HG03520 (cell line): ENCODE results near the gene FMNL2.
"Not testable (repeated sequence)": the region's sequence is repeated elsewhere in the genome, so short reads cannot be mapped to it uniquely, and the experiment has no call there.

Experiments
- ATAC-seq: cut with Tn5 transposase; IDR thresholded peaks from one replicate; pipeline ENCODE4 v1.9.1; 2021; ENCODE audit warnings: mild to moderate bottlenecking, moderate library complexity; ENCODE audit not compliant: unreplicated experiment

Gene FMNL2

DNA sequence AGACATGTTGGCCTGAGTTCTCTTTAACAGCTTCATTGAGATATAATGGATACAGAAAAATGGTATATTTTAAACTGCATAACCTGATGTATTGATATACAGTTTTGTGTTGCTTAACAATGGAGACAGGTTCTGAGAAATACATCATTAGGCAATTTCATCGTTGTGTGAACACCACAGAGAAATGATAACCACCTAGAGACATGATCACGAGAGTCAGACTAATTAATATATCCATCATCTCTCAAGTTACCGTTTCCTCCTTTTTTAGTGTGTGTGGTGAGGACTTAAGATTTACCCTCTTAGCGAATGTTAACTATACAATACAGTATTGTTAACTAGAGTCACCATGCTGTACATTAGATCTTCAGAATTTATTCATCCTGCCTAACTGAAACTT lies 178.1 kb downstream of the FMNL2 start:
- ATAC-seq = no peak

DNA sequence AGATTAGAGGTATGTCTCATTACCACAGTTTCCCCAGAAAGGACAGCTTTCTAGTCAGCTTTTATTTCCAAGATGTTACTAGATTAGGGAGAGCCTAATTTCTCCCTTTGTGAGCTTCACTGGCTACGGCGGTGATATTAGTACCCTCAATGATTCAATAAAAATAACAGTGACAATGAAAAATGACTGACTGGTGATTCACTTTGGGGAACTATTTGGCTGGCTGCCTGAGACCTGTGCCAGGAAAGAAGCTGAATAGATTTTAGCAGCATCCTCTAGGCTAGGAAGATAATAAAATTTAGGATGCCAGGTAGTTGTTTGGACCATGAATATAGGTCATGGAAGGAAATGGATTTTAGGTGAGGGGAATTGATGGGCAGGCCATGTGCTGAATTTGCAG lies 178.7 kb downstream of the FMNL2 start:
- no peak for ATAC-seq

DNA sequence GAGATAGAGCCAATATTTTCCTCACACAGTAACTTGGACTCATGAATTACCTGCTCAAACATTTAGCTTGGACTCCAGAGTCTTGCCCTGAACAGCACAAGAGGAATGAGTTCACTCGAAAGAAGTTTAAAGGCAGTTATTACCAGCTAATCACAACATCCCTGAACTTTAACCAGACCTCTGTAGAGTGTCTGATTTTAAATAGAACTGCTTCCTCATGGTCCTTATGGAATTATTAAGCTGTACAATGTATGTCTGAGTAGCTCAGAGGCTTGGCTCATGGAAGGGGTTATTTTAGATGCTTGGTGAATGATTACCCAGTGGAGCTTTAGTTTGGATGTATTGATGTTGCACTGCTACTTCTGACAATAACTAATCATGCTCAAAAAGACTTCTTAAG lies 183.1 kb downstream of the FMNL2 start:
- no peak for ATAC-seq

DNA sequence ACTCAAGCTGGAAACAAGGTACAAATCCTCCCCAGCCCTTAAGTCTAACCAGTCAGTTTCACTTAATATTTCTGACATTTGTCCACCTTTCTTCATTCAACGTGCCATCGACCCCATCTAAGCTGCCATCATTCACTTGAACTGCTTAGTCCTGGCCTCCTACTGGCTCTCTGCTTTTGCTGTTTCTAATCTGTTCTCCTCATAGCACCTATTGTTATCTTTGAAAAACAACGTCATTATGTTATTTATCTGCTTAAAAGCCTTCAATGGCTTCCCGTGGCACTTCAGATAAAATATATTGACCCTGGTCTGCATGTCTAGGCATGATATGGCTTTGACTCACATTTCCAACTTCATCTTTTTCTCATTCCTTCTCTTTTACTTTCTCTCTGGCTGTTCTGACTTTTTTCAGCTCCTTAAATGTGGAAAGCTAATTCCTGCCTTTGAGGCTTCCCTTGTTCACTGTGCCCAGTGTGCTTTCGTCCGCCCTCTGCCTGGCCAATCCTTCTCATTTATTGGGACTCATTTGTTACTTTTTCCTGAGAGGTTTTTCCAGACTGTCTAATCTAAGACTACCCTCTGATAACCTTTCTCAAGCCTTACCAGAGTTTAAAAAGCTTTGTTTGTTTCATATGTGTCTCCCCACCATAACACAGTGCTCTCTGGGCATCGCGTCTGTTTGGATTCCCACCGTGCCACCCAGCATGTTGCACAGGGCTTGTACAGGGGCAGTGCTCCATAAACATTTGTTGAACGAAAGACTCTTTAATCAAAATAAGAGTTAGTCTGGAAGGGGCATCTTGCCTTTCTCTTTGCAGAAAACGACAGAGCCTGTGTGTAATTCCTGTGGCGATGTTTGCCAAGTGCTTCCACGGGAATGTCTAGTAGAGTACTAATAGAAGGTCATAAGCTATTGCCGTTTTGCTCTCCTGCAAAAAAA lies 183.9 kb downstream of the FMNL2 start:
- no peak for ATAC-seq

DNA sequence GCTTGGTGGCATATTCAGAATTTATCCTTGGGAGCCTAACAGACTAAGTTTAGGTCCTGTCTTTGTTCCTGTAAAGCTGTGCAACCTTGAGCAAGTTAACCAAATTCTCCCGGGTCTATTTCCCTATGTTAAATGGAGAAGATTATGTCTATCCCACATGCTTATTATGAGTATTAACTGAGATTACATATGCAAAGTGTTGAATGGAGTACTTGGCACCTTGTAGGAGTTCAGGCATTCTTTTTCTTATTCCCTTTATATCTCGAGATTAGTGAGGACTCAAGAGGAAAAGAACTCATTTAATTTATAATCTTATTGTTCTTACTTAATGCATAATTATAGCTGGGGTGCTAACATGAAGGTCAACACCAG lies 184.6 kb downstream of the FMNL2 start:
- no peak for ATAC-seq

DNA sequence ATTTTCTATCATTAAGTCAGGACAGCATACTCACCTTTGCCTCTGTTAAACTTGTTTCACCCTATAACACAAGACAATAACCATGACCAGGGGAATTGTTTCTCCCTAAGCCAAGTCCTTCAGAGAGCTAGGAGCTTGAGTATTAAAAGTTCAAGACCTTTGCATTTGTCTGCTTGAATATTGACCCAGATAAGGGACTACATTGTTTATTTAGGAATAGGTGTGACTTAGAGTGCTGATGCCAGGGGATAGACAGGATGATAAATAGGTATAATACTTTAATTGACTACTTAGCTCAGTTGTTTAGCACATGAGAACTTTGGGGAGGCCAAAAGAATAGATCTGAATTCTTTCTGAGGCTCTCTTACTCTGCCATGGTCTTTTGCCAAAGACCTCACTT lies 185.8 kb downstream of the FMNL2 start:
- ATAC-seq = no peak

DNA sequence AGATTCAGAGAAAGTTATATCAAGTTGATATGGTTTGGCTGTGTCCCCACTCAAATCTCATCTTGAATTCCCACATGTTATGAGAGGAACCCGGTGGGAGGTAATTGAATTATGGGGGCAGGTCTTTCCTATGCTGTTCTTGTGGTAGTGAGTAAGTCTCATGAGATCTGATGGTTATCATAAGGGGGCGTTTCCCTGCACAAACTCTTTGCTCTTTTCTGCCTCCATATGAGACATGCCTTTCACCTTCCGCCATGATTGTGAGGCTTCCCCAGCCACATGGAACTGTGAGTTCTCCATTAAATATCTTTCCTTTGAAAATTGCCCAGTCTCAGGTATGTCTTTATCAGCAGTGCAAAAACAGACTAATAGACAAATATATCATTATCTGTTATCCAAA lies 187.5 kb downstream of the FMNL2 start:
- ATAC-seq = not testable (repeated sequence)

DNA sequence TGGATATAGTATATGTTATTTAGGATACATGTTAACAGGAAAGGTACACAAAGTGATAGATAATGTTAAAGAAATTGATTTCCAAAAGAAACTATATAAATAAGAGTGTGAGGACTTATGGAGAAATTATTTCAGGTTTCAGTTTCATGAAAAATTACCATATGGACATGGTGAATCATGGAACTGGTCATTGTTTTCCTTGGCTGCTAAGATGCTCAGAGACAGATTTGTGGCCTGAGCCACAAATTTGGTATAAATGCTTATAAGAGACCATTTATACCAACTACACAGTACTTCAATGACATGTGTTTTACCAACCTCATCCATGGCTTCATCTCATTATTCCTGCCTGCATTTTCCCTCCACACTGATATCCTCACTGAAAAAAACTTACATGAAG lies 188.1 kb downstream of the FMNL2 start:
- ATAC-seq = no peak

DNA sequence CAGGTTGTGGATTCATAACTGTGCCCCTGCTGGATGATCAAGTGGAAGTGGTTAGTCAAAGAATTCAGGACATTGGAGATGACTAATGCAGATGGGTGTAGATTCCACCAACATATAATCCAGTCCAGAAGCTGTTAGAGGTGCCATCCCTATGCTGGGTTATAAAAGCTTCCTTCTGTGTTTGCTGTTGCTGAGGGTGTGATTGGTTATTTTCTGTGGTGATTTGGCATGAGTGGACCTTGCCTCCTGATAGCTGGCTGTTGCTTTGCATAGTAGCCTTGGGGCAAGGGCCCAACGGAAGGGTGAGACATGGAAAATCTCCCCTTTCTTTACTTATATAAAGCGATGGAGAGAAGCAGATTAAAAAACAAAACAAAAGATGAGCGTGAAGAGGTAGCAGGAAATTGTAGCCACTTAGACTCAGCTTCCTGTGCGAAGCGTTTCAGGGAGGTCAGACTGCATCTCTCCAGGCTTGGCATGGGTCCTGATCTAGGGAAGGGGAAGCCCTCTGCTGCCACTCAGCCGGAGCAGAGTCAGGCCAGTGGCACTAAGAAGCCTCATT lies 190.4 kb downstream of the FMNL2 start:
- ATAC-seq = no peak

DNA sequence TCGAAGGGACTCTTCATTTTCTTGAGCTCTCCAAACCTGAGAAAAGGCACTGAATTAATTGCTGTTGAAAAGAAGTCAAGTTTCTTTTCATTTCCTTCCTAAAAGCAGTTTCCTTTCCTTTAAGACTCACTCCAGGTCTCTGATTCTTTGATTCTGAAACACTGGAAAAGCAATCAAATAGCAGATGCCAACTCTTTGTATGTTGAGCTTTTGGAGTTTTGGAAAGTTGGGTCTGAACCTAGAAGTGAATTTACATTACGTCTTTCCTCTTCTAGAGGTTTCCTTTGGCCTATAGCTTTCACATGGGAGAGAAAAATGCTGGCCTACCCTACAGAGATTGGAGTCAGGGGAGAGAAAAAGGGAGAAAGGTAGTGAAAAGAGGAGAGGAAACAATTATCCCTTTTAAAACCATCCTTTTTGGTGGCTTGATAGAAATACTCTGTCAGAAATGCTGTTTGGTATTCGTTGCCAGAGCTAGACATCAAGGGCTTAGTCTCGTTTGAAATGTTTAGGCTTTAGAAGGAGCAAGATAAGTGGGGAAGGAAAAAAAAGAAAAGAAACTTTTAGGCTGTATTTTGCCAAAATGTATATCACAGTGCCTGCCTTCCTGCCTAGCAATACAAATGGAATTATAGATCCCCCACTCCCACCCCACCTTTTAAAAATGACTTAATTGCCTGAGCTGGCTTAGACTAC lies 194.6 kb downstream of the FMNL2 start:
- no peak for ATAC-seq

DNA sequence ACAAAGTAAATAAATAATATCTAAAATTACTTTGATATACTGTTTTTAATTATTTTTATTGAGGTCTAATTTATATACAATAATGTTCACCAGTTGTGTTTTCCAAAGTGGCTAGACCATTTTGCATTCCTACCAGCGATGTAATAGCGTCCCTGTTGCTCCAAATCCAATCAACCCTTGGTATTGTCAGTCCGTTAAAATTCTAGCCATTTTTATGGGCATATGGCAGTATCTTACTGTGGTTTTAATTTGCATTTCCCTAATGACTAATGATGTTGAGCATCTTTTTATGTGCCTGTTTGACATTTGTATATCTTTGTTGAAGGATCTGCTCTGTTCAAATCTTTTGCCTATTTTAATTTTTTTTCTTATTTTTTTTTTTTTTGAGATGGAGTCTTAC lies 197.3 kb downstream of the FMNL2 start:
- no peak for ATAC-seq

DNA sequence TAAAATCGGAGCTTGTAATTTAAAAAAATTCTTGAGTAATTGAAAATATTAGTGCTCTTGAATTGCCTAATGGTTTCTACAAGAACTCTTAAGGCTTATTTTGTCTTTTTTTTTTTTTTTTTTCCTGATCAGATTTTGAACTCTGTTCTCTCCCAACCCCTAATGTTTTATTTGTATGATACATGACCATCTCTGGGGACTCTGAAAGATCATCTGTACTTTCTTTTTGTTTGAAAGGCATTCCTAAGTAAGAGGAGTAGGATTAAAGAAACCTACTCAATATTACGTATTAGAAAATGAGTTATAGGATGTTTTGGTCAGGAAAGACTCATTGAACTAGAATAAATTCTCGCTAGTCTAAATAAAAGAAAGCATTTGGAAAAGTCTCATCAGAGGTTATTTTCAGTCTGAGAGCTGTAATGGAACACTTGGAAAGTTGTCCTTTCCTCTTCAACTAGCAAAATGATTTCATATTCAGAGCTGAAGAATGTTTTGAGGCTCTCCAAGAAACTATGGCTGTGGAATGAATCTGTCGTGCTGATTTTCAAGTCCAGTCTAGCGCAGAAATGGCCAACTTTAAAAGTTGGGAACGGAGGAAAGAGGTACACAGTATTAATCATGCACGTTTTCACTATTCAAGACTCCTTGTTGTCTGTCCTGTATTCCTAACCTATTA lies 199.6 kb downstream of the FMNL2 start:
- no peak for ATAC-seq

DNA sequence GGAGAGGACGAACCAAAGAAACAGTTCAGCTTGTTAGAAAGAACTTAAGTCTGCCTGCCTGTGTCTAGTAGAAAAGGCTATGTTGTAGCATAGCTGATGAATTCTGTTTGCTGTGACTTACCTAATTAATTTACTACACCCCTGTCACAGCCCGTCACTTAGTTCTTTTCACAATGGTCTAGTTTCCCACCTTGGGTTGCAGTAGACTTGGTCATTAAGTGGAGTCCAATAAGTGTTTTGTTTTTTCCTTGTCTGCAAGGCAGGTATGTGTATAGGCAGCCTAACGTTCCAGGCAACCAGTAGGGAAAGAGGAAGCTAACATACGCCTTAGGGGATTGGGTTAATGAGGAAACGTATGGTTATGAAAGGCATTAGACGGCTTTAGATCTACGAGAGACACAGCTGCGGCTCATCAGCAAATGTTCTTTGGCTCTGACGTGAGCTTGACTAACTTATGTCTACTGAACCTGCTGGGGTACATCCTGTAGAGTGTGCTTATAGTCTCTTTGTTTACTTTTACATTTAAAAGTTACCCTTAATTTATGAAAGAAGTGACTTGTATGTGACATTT lies 202.2 kb downstream of the FMNL2 start:
- no peak for ATAC-seq

DNA sequence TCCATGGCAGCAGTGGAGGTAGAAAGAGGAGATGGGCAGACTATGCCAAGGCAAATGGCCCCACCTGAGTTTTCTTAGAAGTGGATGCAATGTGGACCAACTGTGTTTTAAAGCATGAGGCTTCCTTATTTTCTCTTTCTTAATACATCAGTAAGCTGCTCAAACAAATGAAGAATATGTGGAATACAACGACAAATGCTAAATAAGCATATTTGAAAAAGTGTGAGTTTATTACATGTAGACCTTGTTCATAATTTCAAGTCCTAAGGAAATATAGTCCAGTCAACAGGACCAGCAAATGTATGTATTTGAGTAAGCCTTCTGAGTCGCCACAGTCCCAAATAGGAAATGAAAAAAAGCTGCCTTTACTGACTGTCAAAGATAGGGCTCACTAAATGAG lies 204.4 kb downstream of the FMNL2 start:
- ATAC-seq = no peak

DNA sequence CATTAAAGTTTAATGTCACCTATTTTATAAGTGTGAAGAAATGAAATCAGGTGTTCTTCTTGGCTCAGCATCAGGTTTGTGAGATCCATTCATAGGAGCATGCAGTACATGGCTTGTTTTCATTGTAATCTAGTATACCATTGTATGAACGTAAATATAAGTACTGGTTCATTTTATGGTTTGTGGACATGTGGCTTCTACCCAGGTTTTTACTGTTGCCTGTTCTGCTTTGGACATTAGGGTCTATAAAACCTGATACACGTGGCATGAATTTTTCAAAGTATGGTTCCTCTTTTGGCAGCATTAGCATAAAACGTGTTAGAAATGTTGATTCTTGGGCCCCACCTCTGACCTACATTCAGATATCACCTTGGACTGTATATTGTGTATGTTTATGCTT lies 206.7 kb downstream of the FMNL2 start:
- ATAC-seq = no peak

DNA sequence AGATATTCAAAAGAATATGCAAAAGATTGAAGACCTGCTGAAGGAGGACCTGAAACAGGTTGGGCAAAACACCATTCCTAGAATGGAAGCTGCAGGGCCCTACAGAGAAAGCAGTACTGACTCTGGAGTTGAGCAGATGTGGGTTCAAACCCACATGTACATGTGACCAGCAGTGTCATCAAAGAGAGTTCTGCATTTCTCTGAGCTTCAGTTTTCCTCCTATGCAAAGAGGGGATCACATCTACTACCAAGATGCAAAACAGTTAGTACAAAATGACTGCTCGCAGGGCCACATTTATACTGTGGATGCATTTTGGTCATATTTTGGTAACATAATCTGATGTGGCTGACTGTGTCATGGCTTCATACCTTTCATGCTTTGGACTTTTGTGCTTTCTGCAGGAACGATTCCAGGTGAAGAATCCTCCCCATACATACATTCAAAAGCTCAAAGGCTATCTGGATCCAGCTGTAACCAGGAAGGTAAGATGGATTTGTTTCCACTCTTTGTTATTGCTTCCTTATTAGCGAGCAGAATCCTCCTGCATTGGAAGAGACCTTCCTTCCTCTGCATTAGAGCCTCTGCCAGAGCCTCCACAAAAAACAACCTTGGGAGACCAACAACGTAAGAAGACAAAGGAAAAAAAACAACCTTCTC lies 207.5 kb downstream of the FMNL2 start:
- ATAC-seq = no peak

DNA sequence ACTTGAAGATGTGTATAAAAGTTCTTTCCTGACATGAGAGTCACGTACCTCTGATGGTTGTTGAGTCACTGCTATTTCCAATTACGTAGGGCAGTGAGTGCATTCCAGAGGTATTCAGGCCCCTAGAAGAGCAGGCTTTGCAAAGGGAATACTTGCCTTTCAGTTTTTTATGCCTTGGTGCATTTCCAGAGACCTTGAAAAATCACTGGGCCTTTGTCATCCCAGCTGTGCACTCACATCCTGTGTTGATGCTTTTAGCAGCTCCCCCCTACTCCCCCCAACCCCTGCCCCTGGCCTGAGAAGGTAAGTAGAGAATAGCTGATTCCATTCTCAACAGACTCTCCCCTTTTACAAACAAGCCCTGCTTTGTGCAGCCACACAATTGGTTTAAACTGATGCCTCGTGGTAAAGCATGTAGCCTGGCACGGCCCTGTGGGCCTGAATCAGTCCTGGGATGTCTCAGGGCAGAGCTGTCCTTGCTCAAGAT lies 208.1 kb downstream of the FMNL2 start:
- no peak for ATAC-seq

DNA sequence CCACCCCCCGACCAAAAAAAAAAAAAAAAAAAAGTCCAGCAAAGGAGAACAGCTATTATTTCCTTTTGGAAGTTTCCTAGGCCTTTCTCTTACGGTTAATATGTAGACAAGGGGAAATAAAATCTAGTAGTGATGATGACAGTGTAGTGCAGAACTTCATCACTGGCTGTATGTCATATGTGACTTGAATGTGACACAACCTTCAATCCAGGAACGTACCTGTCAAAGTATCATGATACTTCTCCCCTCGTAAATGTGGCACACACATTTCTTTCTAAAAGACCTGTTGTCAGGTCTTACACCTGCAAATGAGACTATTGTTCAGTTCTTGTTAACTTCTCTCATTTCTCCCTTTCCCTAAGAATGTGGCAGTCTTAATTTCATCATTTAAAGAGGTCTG lies 208.7 kb downstream of the FMNL2 start:
- ATAC-seq = no peak

DNA sequence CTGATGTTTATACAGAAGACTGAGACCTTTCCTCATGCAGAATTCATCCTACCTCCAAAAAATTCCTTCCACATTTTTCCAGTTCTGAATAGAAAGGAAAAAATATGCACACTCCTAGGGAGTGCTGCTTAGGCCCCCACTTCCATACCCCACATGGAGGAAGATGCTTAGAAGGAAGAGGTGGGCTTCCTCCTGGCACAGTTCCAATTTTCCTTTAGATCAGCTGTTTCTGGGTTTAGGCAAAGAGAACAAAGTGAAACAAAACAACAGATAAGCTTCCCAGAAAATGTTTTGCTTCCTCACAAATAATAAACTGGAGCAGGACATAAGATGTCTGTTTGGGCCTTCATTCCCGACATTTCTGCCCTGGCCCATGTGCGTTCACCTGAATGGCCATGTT lies 209.7 kb downstream of the FMNL2 start:
- no peak for ATAC-seq

DNA sequence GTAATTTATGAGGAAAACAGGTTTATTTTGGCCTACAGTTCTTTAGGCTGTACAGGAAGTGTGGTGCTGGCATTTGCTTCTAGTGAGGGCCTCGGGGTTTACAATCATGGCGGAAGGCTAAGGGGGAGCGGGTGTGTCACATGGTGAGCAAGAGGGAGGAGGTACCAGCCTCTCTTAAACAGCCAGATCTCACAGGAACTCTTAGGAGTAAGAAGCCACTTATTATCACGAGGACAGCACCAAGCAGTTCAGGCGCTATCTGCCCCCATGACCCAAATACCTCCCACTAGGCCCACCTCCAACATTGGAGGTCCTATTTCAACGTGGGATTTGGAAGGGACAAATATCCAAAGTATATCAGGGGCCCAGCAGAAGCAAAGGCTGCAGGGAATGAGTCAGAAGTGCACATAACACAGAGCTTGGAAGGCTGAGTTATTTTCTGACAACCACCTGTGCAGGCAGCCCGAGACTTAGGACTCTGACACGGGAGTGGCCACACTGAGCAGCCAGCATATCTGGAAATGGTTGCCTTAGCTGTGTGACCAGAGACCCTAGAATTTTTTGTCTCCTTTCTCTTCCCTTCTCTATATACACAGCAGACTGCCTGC lies 211.4 kb downstream of the FMNL2 start:
- no peak for ATAC-seq
